Skin epidermis (tissue), 12 donors: ENCODE results near the gene C10orf90.

Experiments
- H3K27ac ChIP-seq, 21 experiments: fragments of 200-600 bp; sonication (generic) in 11 of 21; one replicate each; pipeline ENCODE4 v1.5.0; 2020; ENCODE audit warnings: mild to moderate bottlenecking in 3 of 21, inconsistent platforms in 2 of 21, moderate library complexity in 2 of 21
- H3K4me3 ChIP-seq, 7 experiments: fragments of 200-600 bp; sonication (generic) in 2 of 7; one replicate each; pipeline ENCODE4 v1.5.0; 2020; ENCODE audit warnings: inconsistent platforms in 2 of 7, mild to moderate bottlenecking in 2 of 7, moderate library complexity in 1 of 7

C10orf90 gene

DNA sequence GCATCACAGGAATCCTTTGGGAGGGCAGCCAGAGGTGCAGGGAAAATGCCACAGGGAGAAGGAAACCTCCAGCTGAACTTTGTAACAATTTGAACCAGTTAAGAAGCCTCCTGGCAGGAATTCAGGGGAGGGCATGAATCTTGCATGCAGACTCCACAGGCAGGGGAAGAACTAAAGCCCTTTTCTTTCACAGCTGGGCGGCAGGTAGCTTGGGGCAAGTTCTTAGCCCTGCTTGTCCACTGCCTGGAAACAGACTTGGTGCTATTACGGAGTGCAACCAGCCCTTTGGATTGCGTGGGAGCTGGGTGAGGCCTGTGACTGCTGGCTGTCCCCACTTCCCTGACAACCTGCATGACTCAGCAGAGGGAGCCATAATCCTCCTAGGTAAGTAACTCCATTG, 230.6 kb downstream of the C10orf90 start:
- no peak overlapping the region for H3K27ac ChIP-seq
- no peak overlapping the region for H3K4me3 ChIP-seq

DNA sequence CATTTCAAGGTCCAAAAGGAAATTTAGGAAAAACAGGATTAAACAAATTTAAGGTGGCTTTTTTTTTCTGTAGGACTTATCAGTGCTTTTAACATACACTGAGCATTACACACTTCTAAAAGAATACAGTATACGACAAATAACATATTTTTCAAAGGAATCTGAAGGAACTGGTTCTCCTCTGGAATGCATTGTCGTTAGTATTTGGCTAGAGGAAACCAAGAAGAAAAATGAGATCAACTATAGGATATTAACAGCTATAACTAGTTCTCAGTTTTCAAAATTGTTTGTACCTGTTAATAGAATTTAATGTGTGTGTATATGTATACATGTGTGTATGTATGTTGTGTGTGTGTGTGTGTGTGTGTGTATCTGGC, 232.1 kb downstream of the C10orf90 start:
- no peak overlapping the region for H3K4me3 ChIP-seq
- no peak overlapping the region for H3K27ac ChIP-seq

DNA sequence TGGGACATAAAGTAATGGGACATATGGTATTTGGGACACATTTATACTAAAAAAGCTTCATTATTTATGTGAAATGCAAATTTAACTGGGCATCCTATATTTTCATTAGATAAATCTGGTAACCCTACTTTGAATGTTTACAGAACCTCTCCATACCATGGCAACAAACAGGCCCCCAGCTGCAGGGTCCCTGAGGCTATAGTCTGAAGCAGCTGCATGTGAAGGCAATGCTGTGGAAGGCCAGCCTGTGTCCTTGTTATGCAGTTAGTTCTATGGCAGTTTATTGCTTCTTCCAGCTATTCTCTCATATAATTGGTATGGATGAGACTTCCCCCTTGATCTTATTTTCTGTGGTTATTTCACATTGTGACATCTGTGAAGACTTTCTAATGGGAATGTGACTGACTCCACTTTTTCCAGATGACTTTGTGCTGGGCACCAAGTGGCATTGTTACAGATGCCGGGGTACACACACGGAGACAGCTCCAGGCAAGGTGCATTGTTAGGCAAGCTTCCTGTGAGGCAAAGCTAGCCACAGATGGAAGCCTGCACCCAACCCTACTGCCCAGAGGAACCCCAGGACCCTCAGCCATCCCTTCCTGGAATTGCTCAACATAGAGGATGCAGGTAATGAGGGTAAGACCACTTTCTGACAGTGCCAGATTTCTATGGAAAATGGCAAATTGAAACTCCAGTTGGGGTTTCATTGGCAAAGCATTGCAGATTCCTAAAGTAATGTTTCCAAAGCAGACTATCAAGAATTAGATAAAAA, 232.7 kb downstream of the C10orf90 start:
- Histone ChIP-seq H3K27ac (no peak overlapping the region), H3K4me3 (no peak overlapping the region)

DNA sequence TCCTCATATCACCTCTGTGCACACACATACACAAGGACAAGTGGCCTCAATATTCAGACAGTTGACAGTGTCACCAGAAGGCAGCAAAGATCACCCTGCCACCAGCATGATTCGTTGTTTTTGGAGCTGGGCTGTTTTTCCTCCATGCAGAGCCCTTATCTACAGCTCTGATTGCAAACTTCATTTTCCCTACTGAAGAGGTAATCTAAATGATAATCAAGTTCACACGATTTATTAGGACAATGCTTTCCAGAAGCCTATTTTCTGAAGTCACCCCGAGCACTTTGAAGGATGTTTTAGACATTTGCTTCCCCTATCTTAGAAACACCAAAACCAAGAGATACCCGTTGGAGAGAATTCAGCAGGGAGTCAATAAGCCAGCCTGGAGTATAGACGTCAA, 236.3 kb downstream of the C10orf90 start:
- no peak overlapping the region for H3K27ac ChIP-seq
- H3K4me3 ChIP-seq = no peak overlapping the region

DNA sequence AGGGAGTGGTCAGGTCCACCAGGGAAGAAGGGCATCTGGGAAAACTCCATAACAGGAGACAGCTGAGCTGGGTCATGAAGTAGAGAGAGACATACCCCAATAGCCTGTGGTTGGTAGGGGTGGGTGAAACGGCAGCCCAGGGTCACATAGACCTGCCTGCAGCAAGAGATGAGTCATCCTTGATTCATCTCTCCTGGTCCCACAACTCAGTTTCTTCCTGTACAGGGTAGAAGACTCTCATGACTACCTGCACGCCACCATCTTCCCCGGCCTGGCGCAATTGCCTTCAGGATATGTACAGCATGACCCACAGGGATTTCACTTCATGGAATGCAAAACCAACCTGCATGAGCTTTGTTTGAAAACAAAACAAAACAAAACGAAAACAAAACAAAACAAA, 237.1 kb downstream of the C10orf90 start:
- H3K27ac ChIP-seq = no peak overlapping the region
- no peak overlapping the region for H3K4me3 ChIP-seq

DNA sequence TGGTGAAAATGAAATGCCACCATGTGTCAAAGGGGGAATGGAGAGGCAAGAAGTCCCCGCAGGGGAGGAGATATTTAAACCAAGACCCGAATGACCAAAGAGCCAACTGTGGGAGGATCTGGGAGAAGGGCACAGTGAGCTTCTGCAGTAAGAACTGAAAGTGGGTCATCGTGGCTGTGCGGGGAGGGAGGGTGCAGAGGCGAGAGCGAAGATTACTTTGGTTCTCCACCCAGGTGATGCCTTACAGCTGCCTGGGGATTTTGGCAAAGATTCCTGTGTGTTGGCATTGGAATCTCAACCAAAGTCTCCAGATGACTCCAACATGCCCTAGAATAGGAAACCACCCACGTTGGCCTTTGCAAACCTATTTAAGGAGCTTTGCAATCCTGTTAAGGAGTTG, 238.0 kb downstream of the C10orf90 start:
- Histone ChIP-seq H3K27ac (no peak overlapping the region), H3K4me3 (no peak overlapping the region)

DNA sequence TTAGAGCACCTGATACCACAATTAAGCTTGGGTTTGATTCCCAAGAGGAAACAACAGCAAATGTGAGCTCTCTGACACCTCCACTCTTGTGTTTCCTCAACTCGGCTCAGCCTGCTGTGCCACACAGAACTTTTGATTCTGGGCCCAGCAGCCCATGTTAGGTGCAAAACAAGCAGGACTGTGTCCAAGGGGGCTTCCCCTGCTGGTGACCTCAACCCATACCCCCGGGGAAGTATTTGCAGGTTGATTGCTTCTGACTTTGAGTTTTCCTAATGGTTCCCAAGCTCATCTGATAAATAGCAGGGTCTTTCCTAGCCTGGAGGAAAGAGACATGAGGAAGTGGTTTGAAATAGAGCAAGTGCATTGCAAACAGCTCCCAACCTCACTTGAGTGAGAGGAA, 238.7 kb downstream of the C10orf90 start:
- Histone ChIP-seq H3K4me3 (no peak overlapping the region), H3K27ac (no peak overlapping the region)

DNA sequence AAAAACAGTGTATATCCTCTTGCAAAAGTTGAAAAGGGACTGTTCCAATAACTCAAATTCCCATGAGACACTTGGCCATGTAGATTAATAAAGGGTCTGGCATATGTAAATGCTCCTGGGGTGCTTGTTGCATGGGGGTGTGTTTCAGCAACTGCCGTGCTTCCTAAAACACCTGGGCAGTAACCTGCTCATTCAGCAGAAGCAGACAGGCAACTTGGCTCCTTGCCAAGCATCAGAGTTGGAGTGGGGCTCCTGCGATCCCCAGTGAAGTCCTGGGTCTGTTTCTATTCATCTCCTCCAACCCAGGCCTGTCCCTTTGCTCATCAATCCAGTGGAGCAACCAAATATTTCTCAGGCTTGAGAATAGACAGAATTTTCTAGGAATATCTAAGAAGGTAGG, 240.0 kb downstream of the C10orf90 start:
- Histone ChIP-seq H3K27ac (no peak overlapping the region), H3K4me3 (no peak overlapping the region)

DNA sequence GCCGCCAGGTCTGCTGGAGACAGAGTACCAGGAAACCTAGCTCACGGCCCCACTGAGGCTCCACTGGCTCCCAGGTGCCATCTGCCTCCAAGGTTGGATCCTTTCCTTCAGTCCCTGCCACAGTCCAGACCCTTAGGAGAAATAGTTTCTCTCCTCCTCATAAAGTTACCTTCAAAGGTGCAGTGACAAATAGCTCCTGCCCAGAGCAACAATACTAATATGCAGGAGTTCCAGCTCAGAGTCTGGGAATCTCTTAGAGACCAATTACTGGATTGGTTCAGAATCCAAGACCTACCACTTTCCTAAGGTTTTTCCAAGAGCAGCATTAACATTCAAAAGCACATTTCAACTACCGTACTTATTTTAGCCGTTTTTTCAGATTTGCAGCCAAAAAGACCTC, 241.2 kb downstream of the C10orf90 start:
- Histone ChIP-seq H3K27ac (no peak overlapping the region), H3K4me3 (no peak overlapping the region)

DNA sequence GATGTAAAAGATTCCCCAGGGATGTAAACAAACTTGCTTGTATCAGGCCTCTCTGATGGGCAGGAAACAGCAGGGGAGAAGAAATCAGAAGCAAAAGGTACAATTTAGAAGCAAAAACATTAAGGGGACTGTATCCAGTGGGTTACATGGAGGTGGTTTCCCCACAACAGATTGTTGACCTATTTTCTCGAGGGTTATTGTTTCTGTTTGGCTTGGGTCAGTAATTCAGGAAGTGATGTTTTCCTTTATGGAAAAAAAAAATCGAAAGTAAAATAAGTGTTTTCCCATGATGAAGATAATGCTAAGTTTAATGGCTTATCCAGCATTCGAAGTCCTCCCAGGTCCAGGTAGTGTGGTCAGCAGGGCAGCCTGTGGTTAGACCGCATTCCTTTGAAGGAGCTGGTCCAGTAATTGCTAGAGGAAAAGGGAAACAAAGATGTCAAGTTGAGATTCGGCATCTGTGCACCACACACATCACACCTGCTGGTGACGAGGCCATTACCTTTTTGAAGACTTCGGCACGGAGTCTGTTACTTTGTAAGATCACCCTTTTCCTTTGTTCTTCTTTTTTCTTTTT, 244.9 kb downstream of the C10orf90 start:
- Histone ChIP-seq H3K27ac (no peak overlapping the region), H3K4me3 (no peak overlapping the region)

DNA sequence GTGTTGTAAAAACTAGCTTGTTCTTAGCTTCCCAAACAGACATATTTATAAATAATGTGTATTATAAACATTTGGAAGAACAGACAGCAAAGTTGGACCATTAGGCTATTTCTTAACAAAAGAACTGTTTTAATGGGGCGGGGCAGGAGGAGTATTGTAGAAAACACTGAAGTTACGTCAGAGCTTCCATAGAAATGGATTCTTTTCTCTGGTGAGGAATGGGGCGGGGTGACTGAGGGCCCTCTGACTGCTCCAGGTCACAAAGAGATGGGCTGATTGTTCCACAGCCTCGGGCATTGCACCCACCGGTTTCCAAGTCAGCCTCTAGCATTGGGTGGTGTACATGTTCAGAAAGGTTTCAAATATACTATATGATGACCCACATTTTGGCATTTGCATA, 245.5 kb downstream of the C10orf90 start:
- no peak overlapping the region for H3K4me3 ChIP-seq
- no peak overlapping the region for H3K27ac ChIP-seq

DNA sequence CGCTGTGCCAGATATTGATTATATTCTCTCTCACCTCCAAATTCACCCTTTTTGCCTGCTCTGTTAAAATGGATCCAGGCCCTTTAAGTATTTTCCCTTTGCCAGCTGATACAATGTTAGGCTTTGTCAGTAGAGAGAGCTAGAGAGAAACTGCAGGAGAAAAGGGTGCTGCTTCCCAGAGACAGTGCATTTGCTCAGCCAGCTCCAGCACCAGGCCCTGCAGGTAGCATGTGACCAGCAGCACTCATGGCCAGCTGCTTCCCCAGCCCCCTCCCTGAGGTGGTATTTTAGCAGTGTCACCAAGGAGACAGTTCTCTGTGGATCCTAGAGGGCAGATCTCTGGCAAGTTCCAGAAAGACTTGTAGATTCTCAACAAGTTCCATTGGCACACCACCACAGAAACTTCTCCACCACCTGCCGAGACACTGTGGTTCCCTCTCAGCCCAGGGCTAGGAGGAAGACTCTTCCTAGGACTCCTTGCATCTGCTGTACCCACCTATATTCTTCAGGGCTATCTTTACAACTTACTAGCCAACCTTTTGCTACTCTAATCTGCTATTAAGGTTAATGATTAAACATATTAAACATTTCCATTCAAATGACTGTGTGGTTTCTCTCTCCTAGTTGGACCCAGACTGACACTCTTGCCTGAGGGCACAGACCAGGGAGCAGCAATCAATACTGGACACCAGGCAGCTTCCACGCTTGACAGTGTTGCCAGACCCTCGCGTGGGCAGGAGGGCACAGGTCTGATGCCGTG, 246.6 kb downstream of the C10orf90 start:
- Histone ChIP-seq H3K27ac (no peak overlapping the region), H3K4me3 (no peak overlapping the region)

DNA sequence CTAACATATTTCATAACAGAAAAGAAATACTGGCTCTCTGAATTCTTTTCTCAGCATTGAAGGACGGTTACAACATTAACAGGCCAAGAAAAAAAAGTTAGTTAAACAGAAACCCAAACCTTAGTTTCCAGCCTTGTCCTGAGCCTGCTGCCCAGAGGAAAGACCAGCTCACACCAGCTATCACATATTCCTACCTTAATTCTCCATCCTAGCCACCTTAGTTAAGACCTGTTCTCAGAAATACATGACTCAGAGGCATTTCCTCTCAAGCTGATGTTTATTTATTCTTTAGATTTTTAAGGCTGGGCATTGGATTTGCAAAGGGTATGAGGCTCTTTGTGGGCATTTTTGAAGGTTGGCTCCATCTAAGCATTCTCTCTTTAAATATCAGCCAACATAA, 247.9 kb downstream of the C10orf90 start:
- Histone ChIP-seq H3K27ac (peak overlapping the region in 8 of 21 experiments; percentile 7 to 62 (median 25)), H3K4me3 (no peak overlapping the region)

DNA sequence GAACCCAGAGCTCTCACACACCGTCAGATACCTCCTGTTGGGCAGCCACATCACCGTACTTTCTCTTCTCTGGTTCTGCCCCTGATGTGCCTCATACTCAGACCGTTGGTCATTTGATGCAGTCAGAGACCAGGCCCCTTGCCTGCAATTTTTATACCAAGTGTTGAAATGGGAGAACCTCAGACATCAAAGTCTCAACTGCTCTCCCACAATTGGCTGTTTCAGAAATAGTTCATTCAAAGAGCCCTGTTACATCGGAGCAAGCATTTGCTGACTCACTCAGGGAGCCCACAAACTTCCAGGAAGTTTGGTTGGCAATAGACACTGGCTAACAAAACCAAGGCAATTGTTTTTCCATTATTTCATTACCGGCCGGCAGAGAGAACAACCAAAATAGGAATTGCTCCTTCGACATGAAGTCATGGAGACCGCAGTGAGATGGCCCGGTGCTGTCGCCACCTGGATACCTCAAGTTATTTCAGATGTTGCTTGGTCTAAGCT, 248.7 kb downstream of the C10orf90 start:
- Histone ChIP-seq H3K4me3 (no peak overlapping the region), H3K27ac (peak overlapping the region in 9 of 21 experiments; percentile 7 to 77 (median 59))

DNA sequence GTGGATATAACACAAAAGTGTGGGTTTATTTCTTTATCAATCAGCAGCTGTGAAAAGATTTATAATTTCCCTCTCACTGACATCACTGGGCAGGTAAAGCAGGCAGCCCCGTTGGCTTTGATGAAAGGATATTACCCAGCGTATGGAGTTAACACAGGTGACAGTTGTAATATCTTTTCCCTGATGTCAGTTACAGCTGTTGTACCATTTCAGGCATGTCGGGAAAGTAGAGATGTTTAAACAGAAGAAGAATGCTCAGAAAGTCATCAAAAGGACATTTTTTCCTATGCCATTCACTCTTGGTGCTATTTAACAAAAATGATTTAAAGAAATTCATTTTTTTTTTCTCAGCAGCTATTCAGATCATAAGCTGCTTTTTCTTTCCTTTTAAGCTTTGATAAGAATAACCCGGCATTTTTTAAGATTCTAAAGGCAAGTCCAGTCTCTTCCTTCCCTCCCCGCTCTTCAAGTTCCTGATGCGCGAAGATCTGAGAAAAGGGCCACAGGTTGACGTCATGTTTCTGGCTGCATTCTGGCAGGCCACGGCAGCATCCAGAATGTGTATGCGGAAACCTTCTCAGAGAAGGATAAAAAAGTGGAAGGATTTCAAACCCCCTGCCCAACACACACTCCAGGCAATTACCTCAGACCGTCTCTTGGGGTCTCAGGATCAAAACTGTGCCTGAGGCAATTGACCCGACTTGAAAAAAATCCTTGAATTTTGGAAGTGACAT, 249.8 kb downstream of the C10orf90 start:
- Histone ChIP-seq H3K27ac (peak overlapping the region in 10 of 21 experiments; percentile 5 to 77 (median 38)), H3K4me3 (no peak overlapping the region)

DNA sequence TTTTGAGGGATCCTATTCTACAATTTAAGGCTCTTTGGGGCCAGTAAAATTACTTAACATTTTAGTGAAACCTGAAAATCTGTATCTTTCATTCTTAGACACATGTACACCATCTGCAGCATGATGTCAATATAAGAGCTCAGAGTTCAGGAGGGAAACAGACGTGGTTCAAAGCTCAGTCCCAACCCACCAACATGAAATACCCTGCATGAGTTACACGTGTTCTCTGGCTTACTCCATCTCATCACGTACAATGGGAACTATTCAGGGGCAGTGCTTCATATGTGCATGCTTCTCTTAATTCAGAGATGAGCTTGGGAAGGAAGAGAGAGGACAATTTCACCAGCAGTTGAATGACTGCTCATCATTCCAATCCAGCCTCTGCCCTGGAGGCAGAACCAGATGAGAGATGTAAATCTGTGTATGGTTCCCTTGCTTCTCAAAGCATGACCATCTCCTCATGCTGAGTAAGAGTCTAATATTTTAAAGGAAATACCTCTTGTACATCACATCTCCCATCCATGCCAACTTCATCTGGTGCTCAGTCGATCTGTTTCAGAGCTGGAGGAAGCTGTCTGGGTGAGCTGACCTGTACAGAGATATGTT, 253.2 kb downstream of the C10orf90 start:
- no peak overlapping the region for H3K4me3 ChIP-seq

DNA sequence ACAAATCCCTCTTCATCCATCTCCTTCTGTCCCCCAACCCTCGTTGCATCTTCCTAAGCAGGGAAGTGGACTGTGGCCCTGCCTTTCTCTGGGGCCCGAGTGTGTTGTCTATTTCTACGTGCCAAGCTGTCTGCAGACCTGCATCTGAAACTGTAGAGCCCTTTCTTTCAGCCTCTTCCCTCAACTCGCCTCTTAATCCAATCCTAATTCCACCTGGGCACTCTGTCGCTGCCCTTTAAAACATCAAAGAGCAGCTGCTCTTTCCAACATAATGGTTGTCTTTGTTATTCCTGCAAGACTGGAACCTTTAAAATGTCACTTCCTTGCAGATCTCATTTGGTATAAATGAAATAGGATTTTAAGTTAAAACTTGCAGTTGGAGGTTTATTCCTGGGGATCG, 260.7 kb downstream of the C10orf90 start:
- no peak overlapping the region for H3K4me3 ChIP-seq
- no peak overlapping the region for H3K27ac ChIP-seq

More for the DNA sequence above, 253.2 kb downstream of the C10orf90 start:
- H3K27ac ChIP-seq = no peak overlapping the region

DNA sequence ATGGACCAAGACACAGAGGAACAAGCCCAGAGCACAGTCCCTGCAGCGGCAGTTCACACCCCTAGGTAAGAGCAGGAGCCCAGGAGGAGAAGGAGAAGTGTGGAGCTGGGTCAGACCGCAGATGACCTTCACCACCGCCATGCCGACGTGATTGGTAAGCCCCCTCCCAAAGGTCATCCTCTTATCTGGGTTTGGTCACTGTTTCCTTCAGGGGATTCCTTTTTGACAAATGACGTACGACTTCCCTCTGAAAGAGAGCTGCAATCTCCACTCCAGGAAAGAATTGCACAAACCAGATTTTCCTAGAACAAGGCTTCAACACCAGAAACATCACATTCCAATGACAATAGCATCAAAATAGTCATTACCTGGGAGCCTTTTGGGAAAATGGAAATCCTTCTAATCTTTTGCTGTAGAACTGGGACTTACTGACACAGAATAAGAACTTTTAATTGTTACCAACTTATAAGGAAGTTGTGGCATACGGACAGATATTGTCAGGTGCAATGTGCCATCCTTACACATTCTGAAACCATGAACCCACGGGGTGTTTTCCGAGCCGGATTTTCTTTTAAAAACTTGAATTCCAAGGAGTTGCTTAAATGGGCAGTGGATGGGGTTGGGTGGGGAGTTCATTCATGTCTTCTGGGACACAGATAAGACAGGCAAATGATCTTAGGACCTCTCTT, 261.4 kb downstream of the C10orf90 start:
- Histone ChIP-seq H3K27ac (no peak overlapping the region), H3K4me3 (no peak overlapping the region)

DNA sequence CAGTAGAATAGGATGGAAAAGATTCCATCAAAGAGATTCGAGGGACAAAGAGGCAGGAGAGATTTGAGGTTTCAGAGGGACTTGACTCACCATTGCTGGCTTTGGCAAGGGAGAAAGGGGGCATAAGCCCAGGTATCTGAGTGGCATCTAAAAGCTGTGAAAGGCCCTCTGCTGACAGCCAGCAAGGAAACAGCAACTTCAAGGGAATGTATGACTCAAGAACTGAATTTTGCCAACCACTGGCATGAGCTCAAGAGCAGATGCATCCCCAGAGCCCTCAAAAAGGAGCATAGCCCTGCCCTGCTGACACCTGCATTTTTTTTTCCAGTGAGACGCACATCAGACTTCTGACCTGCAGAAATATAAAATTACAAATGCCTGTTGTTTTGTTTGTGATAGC, 262.7 kb downstream of the C10orf90 start:
- Histone ChIP-seq H3K4me3 (no peak overlapping the region), H3K27ac (no peak overlapping the region)
